Iris pigment epithelial cell (primary cell): ENCODE results near the gene FANCD2OS.
A peak's percentile ranks its signal among the peaks of the same experiment; 100 is the strongest.
"Not testable (repeated sequence)": the region's sequence is repeated elsewhere in the genome, so short reads cannot be mapped to it uniquely, and the experiment has no call there.

Source experiments
- DNase-seq: peaks from one replicate; pipeline ENCODE4 v3.0.0-alpha.2; 2011; ENCODE audit warnings: low read depth

FANCD2OS gene, protein sequence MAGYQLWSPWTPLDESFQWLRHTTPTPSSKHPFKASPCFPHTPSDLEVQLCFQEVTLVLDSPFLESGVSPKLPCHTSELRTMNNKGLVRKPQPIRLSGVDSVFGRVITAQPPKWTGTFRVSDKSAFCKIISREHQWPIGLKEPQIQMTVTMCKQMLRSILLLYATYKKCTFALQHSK

DNA sequence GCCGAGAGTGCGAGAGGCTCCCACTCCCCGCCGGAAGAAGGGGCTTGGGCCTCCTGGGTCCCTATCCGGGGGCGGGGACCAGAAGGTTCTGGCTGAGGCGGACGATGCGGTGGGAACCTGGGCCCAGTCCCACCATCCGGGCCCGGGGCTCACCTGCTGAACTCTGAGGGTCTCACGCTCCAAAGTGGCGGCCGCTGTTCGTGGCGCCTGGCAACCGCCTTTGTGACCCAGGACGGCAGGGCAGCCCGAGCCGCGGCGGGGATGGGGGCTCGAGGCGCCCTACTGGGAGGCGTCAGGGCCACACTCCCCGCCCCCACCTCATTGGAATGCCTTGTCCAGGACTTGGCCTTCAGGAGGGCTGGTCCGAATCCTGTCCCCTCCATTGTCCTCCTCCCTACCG lies at the start of gene FANCD2OS:
Gene FANCD2OS, minus strand, starts transcription at position 165 of the 400 bp plus-strand sequence. CDS start 3,481 bp downstream, outside the sequence.
- no peak for DNase-seq

DNA sequence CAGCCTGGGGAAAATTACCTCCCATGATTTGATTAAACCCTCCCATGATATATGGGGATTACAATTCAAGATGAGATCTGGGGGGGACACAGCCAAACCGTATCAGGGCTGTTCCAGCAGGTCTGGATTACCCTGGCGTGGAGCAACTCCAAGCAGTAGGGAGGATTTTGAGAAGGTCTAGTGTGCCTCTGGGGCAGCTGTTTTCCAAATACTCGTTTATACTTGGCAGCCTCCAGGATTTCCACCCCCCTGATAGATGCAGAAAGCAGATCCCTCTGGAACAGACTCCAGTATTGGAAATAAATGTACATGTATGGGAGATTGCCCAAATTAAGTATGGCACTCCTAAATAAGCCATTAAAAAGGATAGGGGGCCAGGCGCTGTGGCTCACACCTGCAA lies 49.0 kb upstream of the FANCD2OS start:
- DNase-seq = no peak

DNA sequence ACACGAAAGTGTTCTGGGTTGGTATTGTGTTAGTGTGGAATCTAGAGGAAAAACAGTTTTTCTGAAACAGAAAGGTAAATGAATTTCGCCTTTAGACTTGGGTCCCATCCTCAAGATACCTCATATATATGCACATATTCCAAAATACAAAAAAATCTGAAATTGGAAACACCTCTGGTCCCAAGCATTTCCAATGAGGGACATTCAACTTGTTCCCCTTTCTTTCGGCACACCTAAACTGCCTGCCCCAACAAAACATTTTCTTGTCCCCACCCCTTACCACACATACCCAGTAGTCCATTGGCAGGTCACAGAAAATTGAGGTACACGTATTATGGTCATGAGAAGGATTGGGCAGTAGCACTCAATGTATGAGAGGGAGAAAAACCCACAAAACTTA lies 47.6 kb upstream of the FANCD2OS start:
- DNase-seq = no peak

DNA sequence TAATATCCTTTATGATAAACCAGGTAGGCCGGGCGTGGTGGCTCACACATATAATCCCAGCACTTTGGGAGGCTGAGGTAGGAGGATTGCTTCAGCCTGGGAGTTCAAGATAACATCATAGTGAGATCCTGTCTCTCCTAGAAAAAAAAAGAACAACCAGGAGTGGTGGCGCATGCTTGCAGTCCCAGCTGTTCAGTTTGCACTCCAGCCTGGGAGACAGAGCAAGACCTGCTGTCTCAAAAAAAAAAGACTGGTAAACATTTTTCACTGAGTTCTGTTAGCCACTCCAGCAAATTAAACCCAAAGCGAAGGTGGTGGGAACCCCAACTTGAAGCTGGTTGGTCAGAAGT lies 47.0 kb upstream of the FANCD2OS start:
- DNase-seq = no peak

DNA sequence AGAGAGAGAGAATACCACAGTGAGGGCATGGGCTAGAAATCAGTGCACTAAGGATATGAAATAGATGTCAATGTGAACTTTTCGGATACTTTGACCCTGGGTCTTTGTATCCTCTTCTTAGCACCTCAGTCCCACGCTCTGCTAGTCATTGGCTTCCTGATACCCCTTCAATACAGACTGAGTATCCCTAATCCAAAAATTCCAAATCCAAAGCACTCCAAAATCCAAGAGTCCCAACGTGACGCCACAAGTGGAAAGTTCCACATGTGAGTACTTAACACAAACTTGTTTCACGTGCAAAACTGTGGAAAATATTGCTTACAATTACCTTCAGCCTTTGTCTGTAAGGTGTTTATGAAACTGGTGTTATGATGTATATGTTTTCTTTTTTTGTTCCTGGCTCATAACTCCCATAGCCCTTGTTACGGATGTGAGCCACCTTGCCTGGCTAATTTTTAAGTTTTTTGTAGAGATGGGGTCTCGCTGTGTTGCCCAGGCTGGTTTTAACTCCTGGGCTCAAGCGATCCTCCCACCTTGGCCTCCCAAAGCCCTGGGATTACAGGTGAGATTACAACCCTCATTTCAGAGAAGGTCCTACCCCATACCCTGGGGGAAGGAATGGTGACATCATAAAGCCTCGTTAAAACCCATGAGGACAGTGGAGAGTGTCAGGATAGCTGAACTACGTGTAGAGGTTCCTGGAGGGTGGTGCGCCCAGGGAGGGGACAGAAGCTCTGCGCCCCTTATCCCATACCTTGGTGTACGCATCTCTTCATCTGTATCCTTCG lies 46.5 kb upstream of the FANCD2OS start:
- DNase-seq = no peak

DNA sequence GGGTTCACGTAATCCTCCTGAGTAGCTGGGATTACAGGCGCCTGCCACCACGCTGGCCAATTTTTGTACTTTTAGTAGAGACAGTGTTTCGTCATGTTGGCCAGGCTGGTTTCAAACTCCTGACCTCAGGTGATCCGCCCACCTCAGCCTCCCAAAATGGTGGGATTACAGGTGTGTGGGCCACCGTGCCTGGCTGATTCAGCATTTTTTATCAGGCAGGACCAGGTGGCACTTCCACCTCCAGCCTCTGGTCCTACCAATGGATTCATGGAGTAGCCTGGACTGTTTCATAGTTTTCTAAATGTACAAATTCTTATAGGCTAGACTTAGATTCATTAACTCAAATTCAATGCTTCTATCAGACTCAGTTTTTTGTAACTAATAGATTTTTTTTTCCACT lies 42.9 kb upstream of the FANCD2OS start:
- no peak for DNase-seq

DNA sequence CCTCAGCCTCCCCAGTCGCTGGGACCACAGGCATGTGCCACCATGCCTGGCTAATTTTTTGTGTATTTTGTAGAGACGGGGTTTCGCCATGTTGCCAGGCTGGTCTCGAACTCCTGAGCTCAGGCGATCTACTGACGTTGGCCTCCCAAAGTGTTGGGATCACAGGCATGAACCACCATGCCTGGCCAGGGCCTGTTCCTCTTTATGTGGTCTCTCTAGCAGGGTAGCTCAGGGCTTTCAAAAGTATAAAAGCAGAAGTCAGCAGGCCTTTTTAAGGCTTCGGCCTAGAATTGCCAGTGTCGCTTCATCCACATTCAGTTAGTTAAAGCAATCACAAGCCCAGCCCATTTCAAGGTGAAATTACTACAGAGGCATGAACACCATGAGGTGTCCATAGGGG lies 41.2 kb upstream of the FANCD2OS start:
- no peak for DNase-seq

DNA sequence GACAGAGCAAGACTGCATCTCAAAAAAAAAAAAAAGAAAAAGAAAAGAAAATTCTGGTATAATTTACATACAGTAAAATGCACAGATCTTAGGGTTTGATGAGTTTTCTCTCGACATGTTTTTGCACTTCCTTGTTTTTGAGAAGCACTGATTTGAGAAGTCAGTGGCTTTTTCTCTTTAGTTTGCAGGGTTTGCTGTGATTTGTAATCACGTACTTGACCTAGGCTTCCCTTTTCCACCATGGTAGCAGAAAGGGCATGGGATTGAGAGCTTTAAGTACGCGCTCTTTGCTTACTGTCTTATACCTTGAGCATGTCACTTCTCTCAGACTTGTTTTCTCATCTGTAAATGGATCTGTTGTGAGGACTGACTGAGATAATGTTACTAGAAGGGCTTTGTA lies 37.6 kb upstream of the FANCD2OS start:
- DNase-seq = no peak

DNA sequence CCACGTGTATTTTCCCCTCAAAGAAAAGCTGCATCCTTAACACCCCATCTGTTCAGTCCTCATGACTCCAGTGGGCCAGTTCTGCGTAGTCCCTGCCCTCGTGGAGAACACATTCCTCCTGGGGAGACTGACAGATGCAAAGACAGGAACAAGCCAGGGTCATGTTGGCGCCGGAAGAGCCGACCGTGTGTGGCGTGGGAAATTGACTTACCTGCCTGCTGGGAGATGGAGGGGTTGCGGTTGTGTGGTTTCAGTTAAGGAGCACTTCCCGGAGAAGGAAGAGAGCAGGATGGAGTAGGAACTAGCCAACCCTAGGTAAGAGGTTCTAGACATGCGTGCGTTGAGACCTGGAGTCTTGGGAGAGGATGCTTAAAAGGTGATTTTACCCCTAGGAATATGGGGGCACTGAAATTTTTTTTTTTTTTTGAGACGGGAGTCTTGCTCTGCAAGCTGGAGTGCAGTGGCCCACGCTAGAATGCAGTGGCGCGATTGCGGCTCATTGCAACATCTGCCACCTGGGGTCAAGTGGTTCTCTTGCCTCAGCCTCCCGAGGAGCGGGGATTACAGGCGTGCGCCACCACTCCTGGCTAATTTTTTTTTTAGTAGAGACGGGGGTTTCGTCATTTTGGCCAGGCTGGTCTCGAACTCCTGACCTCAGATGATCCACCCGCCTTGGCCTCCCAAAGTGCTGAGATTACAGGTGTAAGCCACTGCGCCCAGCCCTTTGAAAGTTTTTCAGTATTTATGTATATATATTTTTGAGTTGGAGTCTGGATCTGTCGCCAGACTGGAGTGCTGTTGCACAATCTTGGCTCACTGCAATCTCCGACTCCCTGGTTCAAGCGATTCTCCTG lies 34.9 kb upstream of the FANCD2OS start:
- DNase-seq = peak; percentile 36

DNA sequence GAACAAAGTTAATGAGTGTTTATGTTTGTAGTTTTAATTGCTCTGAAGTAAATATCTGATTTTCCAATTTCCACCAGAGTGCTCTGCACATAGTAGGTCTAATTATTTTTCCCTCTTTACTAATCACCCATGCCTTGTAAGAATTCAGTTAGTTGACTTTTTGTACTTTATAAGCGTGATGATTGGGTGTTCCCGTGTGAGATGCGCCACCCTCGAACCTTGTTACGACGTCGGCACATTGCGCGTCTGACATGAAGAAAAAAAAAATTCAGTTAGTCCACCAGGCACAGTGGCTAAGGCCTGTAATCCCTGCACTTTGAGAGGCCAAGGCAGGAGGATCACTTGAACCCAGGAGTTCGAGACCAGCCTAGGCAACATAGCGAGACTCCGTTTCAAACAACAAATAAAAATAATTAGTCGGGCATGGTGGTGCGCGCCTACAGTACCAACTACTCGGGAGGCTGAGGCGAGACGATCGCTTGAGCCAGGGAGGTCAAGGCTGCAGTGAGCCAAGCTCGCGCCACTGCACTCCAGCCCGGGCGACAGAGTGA lies 33.0 kb upstream of the FANCD2OS start:
- no peak for DNase-seq

DNA sequence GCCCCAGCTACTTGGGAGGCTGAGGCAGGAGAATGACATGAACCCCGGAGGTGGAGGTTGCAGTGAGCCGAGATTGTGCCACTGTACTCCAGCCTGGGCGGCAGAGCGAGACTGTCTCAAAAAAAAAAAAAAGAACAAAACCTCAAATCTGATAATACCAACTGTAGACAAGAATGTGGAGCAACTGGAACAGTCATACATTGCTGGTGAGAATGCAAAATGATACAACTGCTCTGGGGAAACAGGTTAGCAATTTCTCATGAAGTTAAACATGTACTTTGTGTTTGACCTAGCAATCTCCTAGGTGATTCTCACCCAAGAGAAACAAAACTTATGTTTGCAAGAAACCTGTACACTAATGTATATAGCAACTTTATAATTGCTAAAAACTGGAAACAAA lies 29.1 kb upstream of the FANCD2OS start:
- DNase-seq = peak; percentile 11

DNA sequence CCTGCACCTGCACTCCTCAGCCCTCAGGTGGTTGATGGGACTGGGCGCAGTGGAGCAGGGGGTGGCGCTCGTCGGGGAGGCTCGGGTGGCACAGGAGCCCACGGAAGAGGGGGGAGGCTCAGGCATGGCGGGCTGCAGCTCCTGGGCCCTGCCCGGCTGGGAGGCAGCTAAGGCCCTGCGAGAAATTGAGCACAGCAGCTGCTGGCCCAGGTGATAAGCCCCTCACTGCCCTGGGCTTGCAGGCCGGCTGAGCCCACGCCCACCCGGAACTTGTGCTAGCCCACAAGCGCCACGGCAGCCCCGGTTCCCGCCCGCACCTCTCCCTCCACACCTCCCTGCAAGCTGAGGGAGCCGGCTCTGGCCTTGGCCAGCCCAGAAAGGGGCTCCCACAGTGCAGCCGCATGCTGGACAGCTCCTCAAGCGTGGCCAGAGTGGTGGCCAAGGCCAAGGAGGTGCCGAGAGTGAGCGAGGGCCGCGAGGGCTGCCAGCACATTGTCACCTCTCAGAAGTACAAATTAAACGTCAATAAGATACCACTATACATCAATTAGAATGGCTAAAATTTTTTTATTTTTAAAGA lies 28.5 kb upstream of the FANCD2OS start:
- no peak for DNase-seq

DNA sequence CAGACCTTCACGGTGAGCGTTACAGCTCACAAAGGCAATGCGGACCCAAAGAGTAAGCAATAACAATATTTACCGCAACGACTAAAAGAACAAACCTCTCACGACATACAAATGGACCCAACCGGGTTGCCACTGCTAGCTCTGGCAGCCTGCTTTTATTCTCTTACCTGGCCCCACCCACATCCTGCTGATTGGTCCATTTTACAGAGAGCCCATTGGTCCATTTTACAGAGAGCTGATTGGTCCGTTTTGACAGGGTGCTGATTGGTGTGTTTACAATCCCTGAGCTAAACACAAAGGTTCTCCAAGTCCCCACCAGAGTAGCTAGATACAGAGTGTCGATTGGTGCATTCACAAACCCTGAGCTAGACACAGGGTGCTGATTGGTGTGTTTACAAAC lies 27.8 kb upstream of the FANCD2OS start:
- not testable (repeated sequence) for DNase-seq

DNA sequence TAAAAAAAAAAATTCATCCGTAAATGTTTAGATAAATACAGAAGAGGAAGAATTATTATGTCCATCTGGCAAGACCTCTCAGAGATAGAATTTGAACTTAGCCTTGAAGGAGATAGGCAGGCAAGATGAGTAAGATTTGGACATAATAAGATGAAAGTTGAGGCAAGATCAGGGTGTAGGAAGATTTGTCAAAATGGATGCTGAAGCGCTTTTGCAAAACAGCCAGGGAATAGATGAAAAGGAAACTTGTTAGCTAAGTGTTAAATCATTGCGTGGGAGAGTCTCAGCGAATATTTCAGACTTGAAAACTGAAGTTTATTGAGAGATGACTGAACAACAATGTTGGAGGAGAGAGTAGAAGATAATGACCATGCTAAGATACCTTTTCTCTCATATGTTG lies 14.7 kb upstream of the FANCD2OS start:
- DNase-seq = no peak

DNA sequence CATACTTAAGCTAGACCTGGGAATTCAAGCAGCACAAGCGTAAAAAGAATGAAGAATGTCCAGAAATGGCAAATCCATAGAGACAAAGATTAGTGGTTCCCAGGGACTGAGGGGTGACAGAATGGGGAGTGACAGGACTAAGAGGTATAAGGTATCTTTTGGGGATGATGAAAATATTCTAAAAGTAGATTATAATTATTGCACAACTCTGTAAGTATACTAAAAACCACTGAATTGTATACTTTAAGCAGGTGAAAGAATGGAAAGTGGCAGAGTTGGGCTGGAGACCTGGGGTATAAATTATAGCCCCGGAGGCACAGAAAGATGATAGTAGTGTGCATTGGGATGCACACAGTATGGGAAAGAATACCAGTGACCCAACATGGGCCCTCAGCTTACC lies 13.0 kb upstream of the FANCD2OS start:
- no peak for DNase-seq

DNA sequence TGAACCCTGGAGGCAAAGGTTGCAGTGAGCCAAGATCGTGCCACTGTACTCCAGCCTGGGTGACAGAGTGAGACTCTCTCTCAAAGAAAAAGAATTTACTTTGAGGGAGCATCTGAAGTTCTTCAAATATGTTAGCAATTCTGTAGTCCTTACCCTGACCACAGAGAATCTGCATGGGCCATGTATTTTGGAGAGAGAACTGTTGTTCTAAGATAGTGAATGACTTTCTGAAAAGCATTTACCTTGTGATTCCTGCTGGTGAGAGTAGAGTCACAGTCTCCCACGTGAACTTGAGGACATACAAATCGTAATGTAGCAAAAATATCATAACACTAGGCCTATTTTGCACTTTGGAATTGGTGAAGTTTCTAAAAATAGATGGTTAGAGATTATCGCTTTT lies 11.3 kb upstream of the FANCD2OS start:
- no peak for DNase-seq

DNA sequence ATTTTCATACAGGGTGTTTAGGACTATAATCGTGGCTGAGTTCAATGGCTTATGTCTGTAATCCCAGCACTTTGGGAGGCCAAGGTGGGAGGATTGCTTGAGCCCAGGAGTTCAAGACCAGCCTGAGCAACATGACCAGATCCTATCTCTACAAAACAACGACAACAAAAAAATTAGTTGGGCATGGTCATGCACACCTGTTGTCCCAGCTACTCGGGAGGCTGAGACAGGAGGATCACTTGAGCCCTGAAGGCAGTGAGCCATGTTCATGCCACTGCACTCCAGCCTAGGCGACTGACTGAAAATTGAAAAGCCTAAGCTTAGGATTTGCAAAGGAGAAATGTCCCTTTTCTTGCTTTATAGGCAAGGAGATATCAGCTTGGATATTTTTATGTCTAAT lies 8.9 kb upstream of the FANCD2OS start:
- no peak for DNase-seq

DNA sequence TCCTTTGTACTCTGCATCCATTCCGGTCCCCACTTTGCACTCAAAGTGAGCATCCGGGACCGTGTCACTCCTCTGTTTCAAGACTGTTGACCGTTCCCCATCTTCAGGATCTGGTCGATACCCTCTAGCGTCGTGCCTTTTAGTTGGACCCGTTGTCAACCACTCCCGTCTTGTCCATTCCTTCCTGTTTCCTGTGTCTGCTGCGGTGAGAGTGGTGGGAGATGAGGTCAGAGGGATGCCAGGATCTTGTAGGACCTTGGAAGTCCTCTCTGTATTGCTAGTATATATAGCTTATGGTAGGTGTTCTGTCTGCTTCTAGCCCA lies 8.0 kb upstream of the FANCD2OS start:
- DNase-seq = peak; percentile 50

DNA sequence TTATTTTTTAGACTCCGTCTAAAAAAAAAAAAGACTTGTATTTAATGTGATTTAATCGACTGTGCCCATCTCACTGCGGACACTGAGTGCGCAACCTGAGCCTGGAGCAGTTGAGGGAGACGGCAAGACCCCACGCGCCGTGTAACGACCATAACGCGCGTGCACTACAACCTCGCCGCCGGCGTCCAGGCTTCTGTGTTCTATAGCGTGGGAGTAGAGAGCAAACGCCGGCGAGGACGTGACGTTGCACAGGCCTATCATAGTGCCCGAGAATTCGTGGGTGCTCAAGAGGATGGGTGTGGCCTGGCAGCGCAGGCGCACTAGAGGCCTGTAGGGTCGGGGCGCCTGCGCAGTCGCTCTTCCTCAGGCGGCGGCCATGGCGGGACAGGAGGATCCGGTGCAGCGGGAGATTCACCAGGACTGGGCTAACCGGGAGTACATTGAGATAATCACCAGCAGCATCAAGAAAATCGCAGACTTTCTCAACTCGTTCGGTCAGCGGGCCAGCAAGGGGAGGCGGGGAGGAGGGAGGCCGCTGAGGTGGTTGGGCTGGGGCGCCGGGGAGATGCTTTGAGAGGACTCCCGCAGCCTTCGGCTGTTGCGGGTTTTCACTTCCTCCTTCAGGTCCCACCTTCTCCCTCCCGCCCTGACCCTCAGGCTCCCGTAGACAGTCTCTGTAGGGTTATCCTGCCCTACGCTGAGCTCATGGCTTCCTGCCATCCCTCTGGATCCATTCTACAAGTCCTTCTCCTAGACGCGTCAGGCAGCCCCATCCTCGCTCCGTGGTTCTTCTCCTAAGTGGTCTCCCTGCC lies 7.5 kb upstream of the FANCD2OS start, which contains the start of gene BRK1:
Gene BRK1, plus strand, starts transcription at position 350 of the 812 bp plus-strand sequence. Its CDS starts 27 bp downstream, at position 377.
- peak; percentile 96 for DNase-seq

DNA sequence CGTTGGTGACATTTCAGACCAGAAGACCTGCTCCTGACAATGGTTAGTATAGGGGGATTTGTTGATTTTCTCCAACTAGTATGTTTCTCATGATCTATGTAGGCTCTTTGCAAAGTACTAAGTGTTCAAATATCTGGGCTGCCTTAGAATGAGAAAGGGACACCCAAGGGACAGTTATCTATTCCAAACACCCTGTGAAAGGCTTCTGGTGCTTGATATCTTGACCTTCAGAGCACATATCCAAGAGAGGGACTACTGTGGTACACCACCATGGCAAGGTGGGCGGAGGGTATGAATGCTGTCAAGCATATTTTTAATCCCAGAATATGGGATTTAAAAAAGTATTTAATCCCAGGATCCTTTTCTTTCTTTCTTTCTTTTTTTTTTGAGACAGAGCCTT lies 1.1 kb downstream of the FANCD2OS start:
- no peak for DNase-seq

DNA sequence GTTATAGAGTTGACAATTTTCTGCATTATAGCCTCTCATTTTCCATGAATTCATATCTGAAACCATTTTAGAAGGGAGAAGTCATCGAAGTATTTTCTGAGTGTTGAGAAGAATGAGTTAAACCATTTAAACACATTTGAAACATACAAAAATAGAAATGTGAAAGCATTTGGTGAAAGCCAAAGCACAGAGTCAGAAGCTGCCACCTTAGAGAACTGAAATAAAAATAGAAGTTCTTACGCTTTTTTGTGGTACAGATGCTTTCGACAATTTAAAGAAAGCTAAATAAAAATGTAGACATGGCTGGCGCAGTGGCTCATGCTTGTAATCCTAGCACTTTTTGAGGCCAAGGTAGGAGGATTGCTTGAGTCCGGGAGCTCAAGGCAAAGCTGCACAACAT lies 9.0 kb downstream of the FANCD2OS start:
- DNase-seq = no peak

DNA sequence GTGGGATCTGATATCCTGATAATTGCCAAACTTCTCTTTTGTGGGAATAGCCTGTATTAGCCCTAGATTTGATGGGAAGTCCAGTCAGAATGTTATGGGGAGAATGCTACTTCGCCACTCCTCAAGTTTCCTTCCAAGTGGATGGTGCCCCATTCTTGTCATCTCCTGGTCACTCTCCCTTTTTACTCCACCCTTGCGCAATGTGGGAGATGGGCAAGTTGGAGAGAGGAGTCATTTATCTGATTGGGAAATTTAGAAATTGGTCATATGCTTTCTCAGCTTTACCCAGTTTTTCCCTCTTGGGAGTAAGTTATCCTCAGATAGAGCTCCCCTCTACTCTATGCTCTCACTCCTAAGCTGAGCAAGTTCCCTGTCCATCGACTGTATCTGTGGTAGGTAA lies 14.4 kb downstream of the FANCD2OS start:
- no peak for DNase-seq
